Vagina (tissue), 2 donors: Measurements from ENCODE around the gene GRIN1.

Experiments used
- POLR2AphosphoS5 ChIP-seq, 2 donors: sonication (generic); formaldehyde crosslinking; IDR thresholded peaks; one replicate each; pipeline ENCODE4 v1.9.0; 2017; ENCODE audit warnings: antibody characterized with exemption in 2 of 2, mild to moderate bottlenecking in 2 of 2, low read depth in 1 of 2; ENCODE audit not compliant: insufficient read depth in 1 of 2
- TF ChIP-seq, protein P1 (sequence below), 3 experiments: fragments of 450-650 bp in 2 of 3; fragments of 200-600 bp in 1 of 3; sonication (generic) in 1 of 3; IDR thresholded peaks; one replicate each; pipeline ENCODE4 v1.5.1; 2017 to 2019; ENCODE audit warnings: antibody characterized with exemption in 3 of 3, mild to moderate bottlenecking in 2 of 3, moderate library complexity in 2 of 3

DNA sequence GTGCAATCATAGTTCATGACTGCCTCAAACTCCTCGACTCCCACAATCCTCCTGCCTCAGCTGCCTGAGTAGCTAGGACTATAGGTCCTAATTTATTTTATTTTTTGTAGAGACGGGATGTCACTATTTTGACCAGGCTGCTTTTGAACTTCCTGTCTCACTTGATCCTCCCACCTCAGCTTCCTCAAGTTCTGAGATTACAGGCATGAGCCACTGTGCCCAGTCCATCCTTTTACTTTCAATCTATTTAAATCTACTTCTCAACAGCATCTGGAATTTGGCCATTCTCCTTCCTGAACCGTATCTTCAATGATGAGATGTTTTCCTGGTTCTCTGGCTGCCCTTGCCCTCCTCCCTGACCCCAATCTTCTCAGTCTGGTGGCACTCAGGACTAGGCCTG is 12.2 kb upstream of the GRIN1 start:
- TF ChIP-seq, protein P1, sequence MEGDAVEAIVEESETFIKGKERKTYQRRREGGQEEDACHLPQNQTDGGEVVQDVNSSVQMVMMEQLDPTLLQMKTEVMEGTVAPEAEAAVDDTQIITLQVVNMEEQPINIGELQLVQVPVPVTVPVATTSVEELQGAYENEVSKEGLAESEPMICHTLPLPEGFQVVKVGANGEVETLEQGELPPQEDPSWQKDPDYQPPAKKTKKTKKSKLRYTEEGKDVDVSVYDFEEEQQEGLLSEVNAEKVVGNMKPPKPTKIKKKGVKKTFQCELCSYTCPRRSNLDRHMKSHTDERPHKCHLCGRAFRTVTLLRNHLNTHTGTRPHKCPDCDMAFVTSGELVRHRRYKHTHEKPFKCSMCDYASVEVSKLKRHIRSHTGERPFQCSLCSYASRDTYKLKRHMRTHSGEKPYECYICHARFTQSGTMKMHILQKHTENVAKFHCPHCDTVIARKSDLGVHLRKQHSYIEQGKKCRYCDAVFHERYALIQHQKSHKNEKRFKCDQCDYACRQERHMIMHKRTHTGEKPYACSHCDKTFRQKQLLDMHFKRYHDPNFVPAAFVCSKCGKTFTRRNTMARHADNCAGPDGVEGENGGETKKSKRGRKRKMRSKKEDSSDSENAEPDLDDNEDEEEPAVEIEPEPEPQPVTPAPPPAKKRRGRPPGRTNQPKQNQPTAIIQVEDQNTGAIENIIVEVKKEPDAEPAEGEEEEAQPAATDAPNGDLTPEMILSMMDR (IDR thresholded peaks at IDR 0.05): no peak
- no peak for TF ChIP-seq POLR2AphosphoS5 (IDR thresholded peaks at IDR 0.05; ENCODE audit: insufficient read depth in 1 of 2, low read depth in 1 of 2)
